ENCODE data around the gene PIANP.
"Not testable (repeated sequence)": the region's sequence is repeated elsewhere in the genome, so short reads cannot be mapped to it uniquely, and the experiment has no call there.

- not testable (repeated sequence) for TF ChIP-seq CTCF (IDR thresholded peaks at IDR 0.05); POLR2A (IDR thresholded peaks at IDR 0.05); POLR2AphosphoS5 (IDR thresholded peaks at IDR 0.05; ENCODE audit: insufficient read depth in 1 of 2, low read depth in 1 of 2)
Observed at GRCh38 chr12:6742080-6742479, 41.5 kb upstream of the PIANP start.

Measured in vagina (tissue), 2 donors.